Adrenal gland (tissue), 5 donors: Measurements from ENCODE around the gene ERG28.

ENCODE experiments used
- CTCF ChIP-seq, 6 experiments: fragments of 450-650 bp in 4 of 6; fragments of 200-600 bp in 2 of 6; sonication (generic) in 1 of 6; IDR thresholded peaks; 1 replicate in 5 of 6; 2 replicates in 1 of 6; pipeline versions ENCODE4 v1.5.1 to v1.8.0; 2016 to 2021; ENCODE audit warnings: antibody characterized with exemption in 6 of 6, mild to moderate bottlenecking in 2 of 6, moderate library complexity in 1 of 6
- POLR2A ChIP-seq, 2 donors: fragments of 450-650 bp; IDR thresholded peaks; one replicate each; pipeline ENCODE4 v1.6.1; 2017; ENCODE audit warnings: antibody characterized with exemption in 2 of 2, mild to moderate bottlenecking in 2 of 2, moderate library complexity in 1 of 2
- donor health status: DM: no; HTN: no; CAD: no.

DNA sequence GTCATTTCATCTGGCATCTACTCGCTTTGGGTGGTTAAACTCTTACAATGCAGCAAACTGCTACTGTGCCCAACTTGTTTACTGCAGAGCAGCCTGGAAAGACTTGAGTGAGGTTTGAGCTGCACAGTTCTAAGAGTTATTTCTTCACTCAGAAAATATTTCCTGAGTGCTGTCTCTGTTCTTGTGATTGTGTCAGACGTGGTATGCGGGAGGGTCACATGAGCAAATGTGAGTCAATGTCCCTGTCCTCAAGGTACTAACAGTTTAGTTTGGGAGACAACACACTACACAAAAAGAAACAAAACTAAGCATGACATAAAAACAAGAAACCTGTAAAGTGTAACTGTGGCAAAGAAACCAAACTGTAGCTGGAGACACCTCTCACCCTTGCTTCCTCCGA, 49.8 kb downstream of the ERG28 start:
- TF ChIP-seq CTCF (IDR thresholded peaks at IDR 0.05) = no peak
- TF ChIP-seq POLR2A (IDR thresholded peaks at IDR 0.05) = peak in 1 of 2 donors; percentile 56
